Measurements from ENCODE around the gene TMEM131.
"Not testable (repeated sequence)": the region's sequence is repeated elsewhere in the genome, so short reads cannot be mapped to it uniquely, and the experiment has no call there.

Gene TMEM131

DNA sequence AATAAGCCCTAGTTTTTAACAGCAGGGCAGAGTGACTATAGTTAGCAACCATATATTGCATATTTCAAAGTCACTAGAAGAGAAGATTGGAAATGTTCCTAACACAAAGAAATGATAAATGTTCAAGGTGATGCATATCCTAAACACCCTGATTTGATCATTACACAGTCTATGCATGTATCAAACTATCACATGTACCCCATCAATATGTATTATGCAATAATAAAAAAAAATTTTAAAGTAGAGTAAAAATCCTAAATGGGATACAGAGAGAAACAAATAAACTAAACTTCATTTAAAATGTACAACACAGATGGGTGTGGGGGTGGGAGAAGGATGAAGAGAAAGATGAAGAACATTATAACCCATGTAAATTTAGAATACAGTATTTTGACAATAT, 93.9 kb downstream of the TMEM131 start:
- no peak overlapping the region for H3K9ac ChIP-seq (ENCODE audit: low read length)
- H3K9me3 ChIP-seq (ENCODE audit: low read length) = no peaks in the 10 kb centered on the region
- no peak overlapping the region for H3K4me3 ChIP-seq (ENCODE audit: low read depth in 1 of 2, low read length in 2 of 2)
- H3K36me3 ChIP-seq (ENCODE audit: insufficient read depth, low read length) = peaks cover 4% of the 10 kb centered on the region
- no peak overlapping the region for H3K27ac ChIP-seq (ENCODE audit: low read depth, low read length)
- no peaks in the 10 kb centered on the region for H3K27me3 ChIP-seq (ENCODE audit: control insufficient read depth in 1 of 2, insufficient read depth in 2 of 2, low read length in 2 of 2)
- no peaks in the 10 kb centered on the region for H3K4me1 ChIP-seq (ENCODE audit: insufficient read depth, low read length)

DNA sequence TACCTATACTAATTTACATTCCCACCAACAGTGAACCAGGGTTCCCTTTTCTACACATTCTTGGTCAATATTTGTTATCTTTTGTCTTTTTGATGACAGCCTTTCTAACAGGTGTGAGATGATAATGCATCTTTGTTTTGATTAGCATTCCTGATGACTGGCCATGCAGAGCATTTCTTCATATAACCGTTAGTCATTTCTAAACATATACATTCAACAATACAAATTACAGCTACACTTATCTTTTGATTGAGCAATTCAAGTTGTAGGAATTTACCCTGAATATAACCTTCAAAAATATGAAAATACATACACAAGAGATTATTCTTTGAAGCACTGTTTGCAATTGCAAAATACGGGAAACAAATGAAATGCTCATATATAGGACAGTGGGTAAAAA, 94.9 kb downstream of the TMEM131 start:
- no peak overlapping the region for H3K4me3 ChIP-seq (ENCODE audit: low read depth in 1 of 2, low read length in 2 of 2)
- H3K9me3 ChIP-seq (ENCODE audit: low read length) = no peaks in the 10 kb centered on the region
- no peak overlapping the region for H3K9ac ChIP-seq (ENCODE audit: low read length)
- H3K36me3 ChIP-seq (ENCODE audit: insufficient read depth, low read length) = no peaks in the 10 kb centered on the region
- H3K27me3 ChIP-seq (ENCODE audit: control insufficient read depth in 1 of 2, insufficient read depth in 2 of 2, low read length in 2 of 2) = no peaks in the 10 kb centered on the region
- H3K4me1 ChIP-seq (ENCODE audit: insufficient read depth, low read length) = no peaks in the 10 kb centered on the region
- no peak overlapping the region for H3K27ac ChIP-seq (ENCODE audit: low read depth, low read length)

DNA sequence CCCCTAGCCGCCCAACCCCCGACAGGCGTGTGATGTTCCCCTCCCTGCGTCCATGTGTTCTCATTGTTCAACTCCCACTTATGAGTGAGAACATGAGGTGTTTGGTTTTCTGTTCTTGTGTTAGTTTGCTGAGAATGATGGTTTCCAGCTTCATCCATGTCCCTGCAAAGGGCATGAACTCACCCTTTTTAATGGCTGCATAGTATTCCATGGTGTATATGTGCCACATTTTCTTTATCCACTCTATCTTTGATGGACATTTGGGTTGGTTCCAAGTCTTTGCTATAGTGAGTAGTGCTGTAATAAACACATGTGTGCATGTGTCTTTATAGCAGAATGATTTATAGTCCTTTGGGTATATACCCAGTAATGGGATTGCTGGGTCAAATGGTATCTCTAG, 102.7 kb downstream of the TMEM131 start:
- H3K4me3 ChIP-seq (ENCODE audit: low read depth in 1 of 2, low read length in 2 of 2); H3K27ac ChIP-seq (ENCODE audit: low read depth, low read length); H3K36me3 ChIP-seq (ENCODE audit: insufficient read depth, low read length); H3K9ac ChIP-seq (ENCODE audit: low read length); H3K4me1 ChIP-seq (ENCODE audit: insufficient read depth, low read length); H3K27me3 ChIP-seq (ENCODE audit: control insufficient read depth in 1 of 2, insufficient read depth in 2 of 2, low read length in 2 of 2); H3K9me3 ChIP-seq (ENCODE audit: low read length): not testable (repeated sequence)

DNA sequence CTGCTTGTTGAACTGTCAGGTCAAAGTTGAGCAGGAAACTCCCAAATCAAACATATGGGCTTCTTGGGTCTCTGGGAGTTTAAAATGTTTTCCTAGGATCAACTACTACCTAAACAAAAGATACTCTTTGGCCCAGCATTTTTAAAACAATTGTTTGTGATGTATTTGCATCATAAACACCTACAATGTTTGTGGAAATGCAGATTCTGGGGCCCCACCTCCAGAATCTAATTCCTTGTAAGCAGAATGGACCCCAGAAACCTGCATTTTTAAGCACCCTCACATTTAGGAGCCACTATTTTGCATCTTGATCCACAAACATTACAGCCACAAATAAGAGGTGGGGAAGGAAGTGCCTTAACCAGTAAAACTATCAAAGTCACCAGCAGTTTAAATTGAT, 104.1 kb downstream of the TMEM131 start:
- H3K4me1 ChIP-seq (ENCODE audit: insufficient read depth, low read length) = no peaks in the 10 kb centered on the region
- no peak overlapping the region for H3K9ac ChIP-seq (ENCODE audit: low read length)
- H3K9me3 ChIP-seq (ENCODE audit: low read length) = no peaks in the 10 kb centered on the region
- H3K27ac ChIP-seq (ENCODE audit: low read depth, low read length) = no peak overlapping the region
- H3K27me3 ChIP-seq (ENCODE audit: control insufficient read depth in 1 of 2, insufficient read depth in 2 of 2, low read length in 2 of 2) = no peaks in the 10 kb centered on the region
- H3K36me3 ChIP-seq (ENCODE audit: insufficient read depth, low read length) = peaks cover 8% of the 10 kb centered on the region
- H3K4me3 ChIP-seq (ENCODE audit: low read depth in 1 of 2, low read length in 2 of 2) = no peak overlapping the region

DNA sequence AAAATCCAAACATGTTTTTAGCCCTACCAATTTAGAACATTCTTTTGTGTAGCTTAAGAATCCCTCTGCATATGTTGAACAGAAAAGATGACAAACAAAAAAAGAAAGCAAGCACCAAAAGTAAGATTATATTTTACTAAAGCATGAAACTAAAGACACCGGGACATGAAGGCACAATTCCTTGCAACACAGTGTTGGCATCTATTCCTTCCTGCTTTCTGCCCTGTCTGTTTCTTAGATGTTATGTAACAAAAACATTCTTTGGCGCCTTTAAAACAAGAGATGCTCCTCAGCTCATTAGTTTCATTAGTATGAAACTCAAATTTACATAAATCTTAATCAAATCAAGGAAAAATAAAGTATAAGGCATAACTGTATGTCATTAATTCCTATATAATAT, 106.6 kb downstream of the TMEM131 start:
- Histone ChIP-seq H3K4me3 (ENCODE audit: low read depth in 1 of 2, low read length in 2 of 2) (no peak overlapping the region), H3K27me3 (ENCODE audit: control insufficient read depth in 1 of 2, insufficient read depth in 2 of 2, low read length in 2 of 2) (no peaks in the 10 kb centered on the region), H3K9ac (ENCODE audit: low read length) (no peak overlapping the region), H3K27ac (ENCODE audit: low read depth, low read length) (no peak overlapping the region), H3K9me3 (ENCODE audit: low read length) (no peaks in the 10 kb centered on the region), H3K4me1 (ENCODE audit: insufficient read depth, low read length) (no peaks in the 10 kb centered on the region), H3K36me3 (ENCODE audit: insufficient read depth, low read length) (peaks cover 14% of the 10 kb centered on the region)

DNA sequence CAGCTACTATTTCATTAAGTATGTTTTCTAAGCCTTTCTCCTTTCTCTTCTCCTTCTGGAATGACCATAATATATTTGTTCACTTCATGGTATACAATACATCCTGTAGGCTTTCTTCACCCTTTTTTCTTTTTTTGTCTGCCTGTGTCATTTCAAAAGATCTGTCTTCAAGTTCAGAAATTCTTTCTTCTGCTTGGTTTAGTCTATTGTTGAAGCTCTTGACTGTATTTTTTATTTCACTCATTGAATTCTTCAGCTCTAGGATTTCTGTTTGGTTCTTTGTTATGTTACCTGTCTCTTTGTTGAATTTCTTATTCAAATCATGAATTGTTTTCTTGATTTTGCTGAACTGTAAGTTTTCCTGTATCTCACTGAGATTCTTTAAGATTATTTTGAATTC, 109.9 kb downstream of the TMEM131 start:
- H3K4me3 ChIP-seq (ENCODE audit: low read depth in 1 of 2, low read length in 2 of 2) = no peak overlapping the region
- peaks cover 14% of the 10 kb centered on the region for H3K36me3 ChIP-seq (ENCODE audit: insufficient read depth, low read length)
- H3K27me3 ChIP-seq (ENCODE audit: control insufficient read depth in 1 of 2, insufficient read depth in 2 of 2, low read length in 2 of 2) = no peaks in the 10 kb centered on the region
- H3K9ac ChIP-seq (ENCODE audit: low read length) = no peak overlapping the region
- H3K27ac ChIP-seq (ENCODE audit: low read depth, low read length) = no peak overlapping the region
- H3K9me3 ChIP-seq (ENCODE audit: low read length) = no peaks in the 10 kb centered on the region
- H3K4me1 ChIP-seq (ENCODE audit: insufficient read depth, low read length) = no peaks in the 10 kb centered on the region

DNA sequence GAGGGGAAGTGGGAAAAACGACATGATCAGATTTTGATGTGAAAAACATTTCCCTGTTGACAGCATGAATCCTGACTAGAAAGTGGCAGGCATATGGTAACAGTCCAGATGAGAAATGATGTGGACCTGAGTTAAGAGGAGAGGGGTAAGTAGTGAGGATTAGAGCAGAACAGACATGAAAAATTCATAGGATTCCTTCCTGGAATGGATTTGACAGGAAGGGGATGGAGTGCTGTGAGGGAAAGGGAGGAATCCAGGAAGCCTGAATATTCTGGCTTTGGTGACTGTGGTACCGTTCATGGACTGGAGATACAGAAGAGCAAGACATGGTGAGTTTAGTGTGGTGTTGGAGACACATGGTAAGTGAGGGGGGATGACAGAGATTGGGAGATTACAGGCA, 115.4 kb downstream of the TMEM131 start:
- H3K4me1 ChIP-seq (ENCODE audit: insufficient read depth, low read length) = no peaks in the 10 kb centered on the region
- no peaks in the 10 kb centered on the region for H3K36me3 ChIP-seq (ENCODE audit: insufficient read depth, low read length)
- no peaks in the 10 kb centered on the region for H3K9me3 ChIP-seq (ENCODE audit: low read length)
- no peak overlapping the region for H3K9ac ChIP-seq (ENCODE audit: low read length)
- H3K4me3 ChIP-seq (ENCODE audit: low read depth in 1 of 2, low read length in 2 of 2) = no peak overlapping the region
- H3K27ac ChIP-seq (ENCODE audit: low read depth, low read length) = no peak overlapping the region
- H3K27me3 ChIP-seq (ENCODE audit: control insufficient read depth in 1 of 2, insufficient read depth in 2 of 2, low read length in 2 of 2) = no peaks in the 10 kb centered on the region

DNA sequence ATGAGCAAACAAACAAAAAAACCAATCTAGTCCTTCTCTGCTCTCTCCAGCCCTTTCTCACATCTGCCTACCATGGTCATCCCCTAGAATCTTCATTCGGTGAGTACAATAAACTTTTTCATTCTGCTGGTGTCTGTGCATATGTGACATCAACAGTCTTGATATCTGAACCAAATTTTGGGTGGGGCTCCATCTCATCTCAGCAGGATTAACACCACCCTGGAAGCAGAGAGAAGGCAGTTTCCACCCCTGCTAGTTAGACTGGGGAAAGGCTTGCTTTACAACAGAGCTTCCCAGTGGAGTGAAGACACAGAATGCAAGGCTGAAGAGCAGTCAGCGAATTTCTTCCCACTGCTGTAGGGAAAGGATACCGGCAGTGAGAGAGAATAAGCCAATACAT, 116.9 kb downstream of the TMEM131 start:
- H3K27me3 ChIP-seq (ENCODE audit: control insufficient read depth in 1 of 2, insufficient read depth in 2 of 2, low read length in 2 of 2) = no peaks in the 10 kb centered on the region
- no peaks in the 10 kb centered on the region for H3K4me1 ChIP-seq (ENCODE audit: insufficient read depth, low read length)
- no peaks in the 10 kb centered on the region for H3K36me3 ChIP-seq (ENCODE audit: insufficient read depth, low read length)
- no peak overlapping the region for H3K4me3 ChIP-seq (ENCODE audit: low read depth in 1 of 2, low read length in 2 of 2)
- no peak overlapping the region for H3K9ac ChIP-seq (ENCODE audit: low read length)
- H3K9me3 ChIP-seq (ENCODE audit: low read length) = no peaks in the 10 kb centered on the region
- H3K27ac ChIP-seq (ENCODE audit: low read depth, low read length) = no peak overlapping the region

DNA sequence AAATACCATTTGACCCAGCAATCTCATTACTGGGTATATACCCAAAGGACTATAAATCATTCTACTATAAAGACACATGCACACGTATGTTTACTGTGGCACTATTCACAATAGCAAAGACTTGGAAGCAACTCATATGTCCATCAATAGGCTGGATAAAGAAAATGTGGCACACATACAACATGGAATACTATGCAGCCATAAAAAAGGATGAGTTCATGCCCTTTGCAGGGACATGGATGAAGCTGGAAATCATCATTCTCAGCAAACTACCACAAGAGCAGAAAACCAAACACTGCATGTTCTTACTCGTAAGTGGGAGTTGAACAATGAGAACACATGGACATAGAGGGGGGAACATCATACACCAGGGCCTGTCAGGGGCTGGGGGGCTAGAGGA, 117.4 kb downstream of the TMEM131 start:
- H3K4me1 ChIP-seq (ENCODE audit: insufficient read depth, low read length); H3K9ac ChIP-seq (ENCODE audit: low read length); H3K36me3 ChIP-seq (ENCODE audit: insufficient read depth, low read length); H3K27me3 ChIP-seq (ENCODE audit: control insufficient read depth in 1 of 2, insufficient read depth in 2 of 2, low read length in 2 of 2); H3K9me3 ChIP-seq (ENCODE audit: low read length); H3K4me3 ChIP-seq (ENCODE audit: low read depth in 1 of 2, low read length in 2 of 2); H3K27ac ChIP-seq (ENCODE audit: low read depth, low read length): not testable (repeated sequence)

DNA sequence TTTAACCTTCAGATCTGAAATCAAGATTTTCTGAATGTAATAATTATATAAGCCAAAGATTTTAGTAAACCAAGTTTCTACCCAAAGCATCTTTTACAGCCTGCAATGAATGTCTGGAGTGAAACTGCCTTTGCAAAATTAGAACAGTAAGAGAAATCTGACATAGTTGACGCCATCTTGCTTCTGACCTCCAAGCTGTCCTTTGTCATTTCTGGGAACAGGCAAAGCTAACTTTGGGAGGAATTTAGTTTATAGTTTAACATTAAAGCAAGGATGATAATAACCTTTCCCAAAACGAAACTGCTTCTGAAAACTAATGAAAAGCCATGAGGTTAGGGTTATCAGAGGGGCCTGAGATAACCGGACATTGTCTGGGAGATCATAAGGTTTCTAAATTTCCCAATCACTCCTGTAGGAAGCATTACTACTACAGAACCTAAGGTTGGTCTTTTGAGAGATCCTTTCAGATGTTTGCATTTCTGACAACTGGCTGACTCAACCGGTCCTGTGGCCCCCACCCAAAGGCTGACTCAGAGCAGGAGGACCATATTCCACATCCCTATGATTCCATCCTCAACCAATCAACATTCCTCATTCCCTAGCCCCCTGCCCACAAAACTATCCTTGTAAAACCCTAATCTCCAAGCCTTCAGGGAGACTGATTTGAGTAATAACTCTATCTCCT, 124.5 kb downstream of the TMEM131 start:
- Histone ChIP-seq H3K4me3 (ENCODE audit: low read depth in 1 of 2, low read length in 2 of 2) (no peak overlapping the region), H3K4me1 (ENCODE audit: insufficient read depth, low read length) (peaks cover 32% of the 10 kb centered on the region), H3K27me3 (ENCODE audit: control insufficient read depth in 1 of 2, insufficient read depth in 2 of 2, low read length in 2 of 2) (no peaks in the 10 kb centered on the region), H3K9ac (ENCODE audit: low read length) (no peak overlapping the region), H3K27ac (ENCODE audit: low read depth, low read length) (no peak overlapping the region), H3K9me3 (ENCODE audit: low read length) (no peaks in the 10 kb centered on the region), H3K36me3 (ENCODE audit: insufficient read depth, low read length) (peaks cover 4% of the 10 kb centered on the region)

DNA sequence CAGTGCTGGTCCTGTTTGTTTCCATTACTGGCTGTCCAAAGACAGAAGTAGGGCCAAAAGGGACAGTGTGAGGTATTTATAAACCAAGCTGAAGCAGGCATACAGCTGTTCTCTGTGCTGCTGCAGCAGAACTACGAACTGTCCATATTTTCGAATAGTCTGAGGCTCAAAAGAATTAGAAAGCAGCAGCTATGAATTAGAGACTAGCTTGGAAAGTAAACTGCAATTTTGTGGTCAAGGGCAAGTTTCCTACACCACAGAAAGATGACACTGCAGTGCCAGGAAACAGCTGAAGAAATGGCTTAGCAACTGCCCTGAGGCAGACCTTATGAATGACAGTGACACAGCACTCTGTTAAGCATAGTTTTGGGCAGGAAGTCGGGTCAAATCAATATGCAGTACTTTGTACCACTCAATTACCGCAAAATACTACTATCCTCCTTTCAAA, 125.3 kb downstream of the TMEM131 start:
- H3K36me3 ChIP-seq (ENCODE audit: insufficient read depth, low read length) = peaks cover 4% of the 10 kb centered on the region
- no peak overlapping the region for H3K9ac ChIP-seq (ENCODE audit: low read length)
- H3K4me1 ChIP-seq (ENCODE audit: insufficient read depth, low read length) = peaks cover 32% of the 10 kb centered on the region
- no peak overlapping the region for H3K4me3 ChIP-seq (ENCODE audit: low read depth in 1 of 2, low read length in 2 of 2)
- no peak overlapping the region for H3K27ac ChIP-seq (ENCODE audit: low read depth, low read length)
- no peaks in the 10 kb centered on the region for H3K9me3 ChIP-seq (ENCODE audit: low read length)
- no peaks in the 10 kb centered on the region for H3K27me3 ChIP-seq (ENCODE audit: control insufficient read depth in 1 of 2, insufficient read depth in 2 of 2, low read length in 2 of 2)

DNA sequence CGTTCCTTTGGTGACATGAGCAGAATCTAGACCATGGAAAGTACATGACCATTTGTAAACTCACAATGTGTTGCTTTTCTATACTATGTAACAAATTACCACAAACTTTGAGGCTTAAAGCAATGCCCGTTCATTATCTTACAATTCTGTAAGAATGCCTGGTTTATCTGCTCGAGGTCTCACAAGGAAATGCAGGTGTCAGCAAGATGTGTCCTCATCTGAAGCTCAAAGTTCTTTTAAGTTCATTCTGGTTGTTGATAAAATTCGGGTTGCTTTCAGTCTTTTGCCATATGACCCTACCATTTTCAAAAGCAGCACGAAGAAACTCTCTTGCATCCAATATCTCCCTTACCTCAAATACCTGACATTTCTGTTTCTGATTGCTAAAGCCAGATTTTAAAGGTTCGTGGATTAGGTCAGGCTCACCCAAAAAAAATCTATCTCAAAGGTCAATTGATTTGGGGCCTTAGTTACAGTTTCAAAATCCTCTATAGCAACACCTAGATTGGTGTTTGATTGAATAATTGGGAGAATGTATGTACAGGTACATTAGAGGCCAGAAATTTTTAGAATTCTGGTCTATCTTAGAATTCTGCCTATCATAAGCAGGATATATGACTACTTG, 125.9 kb downstream of the TMEM131 start:
- Histone ChIP-seq H3K4me1 (ENCODE audit: insufficient read depth, low read length) (peaks cover 32% of the 10 kb centered on the region), H3K9ac (ENCODE audit: low read length) (no peak overlapping the region), H3K27ac (ENCODE audit: low read depth, low read length) (no peak overlapping the region), H3K36me3 (ENCODE audit: insufficient read depth, low read length) (peaks cover 4% of the 10 kb centered on the region), H3K9me3 (ENCODE audit: low read length) (no peaks in the 10 kb centered on the region), H3K4me3 (ENCODE audit: low read depth in 1 of 2, low read length in 2 of 2) (no peak overlapping the region), H3K27me3 (ENCODE audit: control insufficient read depth in 1 of 2, insufficient read depth in 2 of 2, low read length in 2 of 2) (no peaks in the 10 kb centered on the region)
